HFFc6 (cell line): Measurements from ENCODE around the gene CREM. TPM values are rescaled to one million over a fixed set of nuclear protein-coding genes. Genes with fewer than 3 reads are reported as not detected.

ENCODE experiments used
- DNase-seq: peaks from one replicate; pipeline ENCODE4 v3.0.0-alpha.2; 2018
- H3K27ac Mint-ChIP-seq: 2 replicates; pipeline ENCODE4 v1.8.0; 2020; ENCODE audit warnings: mild to moderate bottlenecking, mixed read lengths
- H3K27me3 Mint-ChIP-seq: 2 replicates; pipeline ENCODE4 v1.8.0; 2021; ENCODE audit warnings: mild to moderate bottlenecking, moderate library complexity, mixed read lengths; ENCODE audit not compliant: insufficient read depth
- H3K36me3 Mint-ChIP-seq: 2 replicates; pipeline ENCODE4 v1.8.0; 2021; ENCODE audit warnings: low read depth, mixed read lengths
- H3K4me1 Mint-ChIP-seq: 2 replicates; pipeline ENCODE4 v1.8.0; 2020; ENCODE audit warnings: low read depth, mixed read lengths
- H3K4me3 Mint-ChIP-seq: 2 replicates; pipeline ENCODE4 v1.8.0; 2020; ENCODE audit warnings: mild to moderate bottlenecking, moderate library complexity, mixed read lengths
- H3K9me3 Mint-ChIP-seq: 2 replicates; pipeline ENCODE4 v1.8.0; 2020; ENCODE audit warnings: mild to moderate bottlenecking, mixed read lengths
- CTCF ChIP-seq: fragments of 200-600 bp; sonication (generic); IDR thresholded peaks from 2 replicates; pipeline ENCODE4 v1.5.0; 2021; ENCODE audit warnings: antibody characterized with exemption, mild to moderate bottlenecking
- total RNA-seq, 6 experiments: library from RNA; stranded (reverse); fragmentation: NEBNext Ultra II Directional; extraction: Animal tissue kit (Norgen Biotek cat#: 25700); gene quantifications; 2 replicates in 1 of 6; 3 replicates in 5 of 6; pipeline ENCODE4 v1.2.3, GENCODE V29; 2021

Gene CREM
- total RNA-seq, 6 experiments from 2014 or later, result 21.1 to 34.0 (median 30.2) TPM

DNA sequence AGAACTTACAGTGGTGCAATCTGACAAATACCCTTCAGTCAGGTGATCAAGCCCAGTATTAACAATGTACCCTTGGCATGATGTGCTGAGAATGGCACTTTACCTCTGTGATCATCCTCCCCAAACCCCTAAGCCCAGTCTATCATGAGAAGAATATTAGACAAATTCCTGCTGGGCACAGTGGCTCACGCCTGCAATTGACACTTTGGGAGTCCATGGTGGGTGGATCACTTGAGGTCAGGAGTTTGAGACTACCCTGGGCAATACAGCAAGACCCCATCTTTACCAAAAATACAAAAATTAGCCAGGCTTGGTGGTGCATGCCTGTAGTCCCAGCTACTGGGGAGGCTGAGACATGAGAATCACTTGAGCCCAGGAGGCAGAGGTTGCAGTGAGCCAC, 29.1 kb upstream of the CREM start:
- H3K9me3 Mint-ChIP-seq, result peaks cover 8% of the 10 kb centered on the region
- peaks cover 2% of the 10 kb centered on the region for H3K27me3 Mint-ChIP-seq
- H3K4me1 Mint-ChIP-seq, result no peaks in the 10 kb centered on the region
- peaks cover 6% of the 10 kb centered on the region; the same call in 1 of the 2 replicates for H3K36me3 Mint-ChIP-seq
- DNase-seq, result no peak
- no peak overlapping the region for H3K4me3 Mint-ChIP-seq
- H3K27ac Mint-ChIP-seq, result no peak overlapping the region
- TF ChIP-seq CTCF, result no peak

- H3K4me3 Mint-ChIP-seq, result no peak overlapping the region
- no peaks in the 10 kb centered on the region for H3K4me1 Mint-ChIP-seq
- no peak for TF ChIP-seq CTCF
- H3K27ac Mint-ChIP-seq, result no peak overlapping the region
- no peak for DNase-seq
- no peaks in the 10 kb centered on the region for H3K36me3 Mint-ChIP-seq
- peaks cover 12% of the 10 kb centered on the region; the same call in 1 of the 2 replicates for H3K27me3 Mint-ChIP-seq
- no peaks in the 10 kb centered on the region for H3K9me3 Mint-ChIP-seq
These were observed 22.8 kb upstream of the CREM start for GRCh38 chr10:35103882-35104281.

GRCh38 chr10:35112571-35112970, 14.1 kb upstream of the CREM start:
- Mint-ChIP-seq H3K27ac (no peak overlapping the region), H3K9me3 (no peaks in the 10 kb centered on the region), H3K4me3 (no peak overlapping the region), H3K4me1 (no peaks in the 10 kb centered on the region), H3K27me3 (peaks cover 10% of the 10 kb centered on the region), H3K36me3 (no peaks in the 10 kb centered on the region)
- no peak for TF ChIP-seq CTCF
- no peak for DNase-seq

DNA sequence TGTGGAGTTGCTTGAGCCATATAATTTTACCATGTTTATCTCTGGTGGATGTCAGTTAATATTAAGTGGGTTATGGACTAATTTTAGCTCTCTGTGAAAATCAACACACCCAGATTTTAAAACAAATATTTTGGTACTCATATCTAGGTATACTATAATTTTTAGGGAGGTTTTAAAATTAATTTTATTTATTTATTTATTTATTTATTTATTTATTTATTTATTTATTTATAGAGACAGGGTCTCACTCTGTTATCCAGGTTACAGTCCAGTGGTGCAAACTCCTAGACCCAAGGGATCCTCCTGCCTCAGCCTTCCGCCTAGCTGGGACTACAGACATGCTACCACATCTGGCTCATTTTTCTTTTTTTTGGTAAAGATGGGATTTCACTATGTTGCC, 7.3 kb upstream of the CREM start:
- Mint-ChIP-seq H3K9me3 (no peaks in the 10 kb centered on the region), H3K27me3 (peaks cover 2% of the 10 kb centered on the region; the same call in 1 of the 2 replicates), H3K4me1 (no peaks in the 10 kb centered on the region), H3K4me3 (no peak overlapping the region), H3K36me3 (no peaks in the 10 kb centered on the region), H3K27ac (no peak overlapping the region)
- no peak for TF ChIP-seq CTCF
- DNase-seq, result no peak

DNA sequence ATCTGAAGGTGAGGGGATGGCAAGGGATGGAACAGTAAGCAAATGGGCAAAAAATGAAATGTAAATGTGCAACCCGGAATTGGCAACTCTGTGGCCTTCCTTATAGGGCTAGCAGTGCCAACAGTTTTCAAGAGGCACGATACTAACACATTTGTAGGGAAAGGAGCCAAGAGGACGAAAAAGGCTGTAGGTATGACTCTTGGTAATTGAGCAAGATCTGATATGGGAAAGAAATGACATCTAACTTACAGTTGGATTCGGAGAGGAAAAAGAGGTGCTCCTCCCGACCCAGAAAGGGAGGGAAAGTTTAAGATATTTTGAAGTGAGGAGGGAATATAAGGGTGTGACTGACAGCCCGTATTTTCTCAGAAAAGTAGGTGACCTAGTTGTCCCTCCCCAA, 2.1 kb upstream of the CREM start:
- Mint-ChIP-seq H3K36me3 (peaks cover 5% of the 10 kb centered on the region), H3K4me3 (no peak overlapping the region), H3K9me3 (no peaks in the 10 kb centered on the region), H3K27ac (no peak overlapping the region), H3K4me1 (peaks cover 17% of the 10 kb centered on the region), H3K27me3 (peaks cover 4% of the 10 kb centered on the region)
- no peak for DNase-seq
- no peak for TF ChIP-seq CTCF

DNA sequence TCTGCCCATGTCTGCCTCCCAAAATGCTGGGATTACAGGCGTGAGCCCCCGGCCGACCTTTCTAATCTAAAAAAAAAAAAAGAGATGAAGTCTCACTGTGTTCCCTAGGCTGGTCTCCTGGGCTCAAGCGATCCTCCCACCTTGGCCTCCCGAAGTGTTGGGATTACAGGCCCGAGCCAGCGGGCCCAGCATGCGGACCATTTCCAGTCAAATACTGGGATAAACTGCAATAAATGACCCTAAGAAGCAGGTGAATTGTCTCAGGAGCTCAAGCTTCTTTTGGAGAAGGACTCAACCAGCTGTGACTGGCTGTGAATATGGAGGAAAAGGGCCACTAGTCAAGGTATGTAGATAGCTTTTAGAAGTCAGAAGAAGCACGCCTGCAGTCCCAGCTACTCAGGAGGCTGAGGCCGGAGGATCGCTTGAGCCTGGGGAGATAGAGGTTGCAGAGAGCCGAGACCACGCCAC, 550 bp upstream of the CREM start:
- H3K27me3 Mint-ChIP-seq, result peaks cover 4% of the 10 kb centered on the region
- H3K27ac Mint-ChIP-seq, result peak overlapping the region; percentile 97
- H3K4me3 Mint-ChIP-seq, result peak overlapping the region; percentile 93
- DNase-seq, result no peak
- H3K4me1 Mint-ChIP-seq, result peaks cover 29% of the 10 kb centered on the region
- H3K9me3 Mint-ChIP-seq, result no peaks in the 10 kb centered on the region
- TF ChIP-seq CTCF, result no peak
- peaks cover 5% of the 10 kb centered on the region for H3K36me3 Mint-ChIP-seq
